Caco-2 (cell line): ENCODE data around the gene ZSCAN23. TPM values are rescaled to one million over a fixed set of nuclear protein-coding genes. Genes with fewer than 3 reads are reported as not detected.

ENCODE experiments used
- BruUV-seq: library from RNA; stranded (reverse); fragments of 400-500 nt; replicated peaks from 2 replicates; lab custom pipeline; 2021; lab: Mats Ljungman, UMichigan
- CTCF ChIA-PET: fragments of 300-600 bp; sonication (Branson Sonifier 250); formaldehyde crosslinking; loops from one replicate; lab custom pipeline; 2022; ENCODE audit warnings: antibody characterized with exemption; lab: Charles Lee
- POLR2A ChIA-PET: fragments of 300-600 bp; sonication (Branson Sonifier 250); formaldehyde crosslinking; loops from one replicate; lab custom pipeline; 2022; ENCODE audit warnings: antibody characterized with exemption; lab: Charles Lee
- DNase-seq, 2 experiments: peaks; one replicate each; pipeline versions ENCODE4 v3.0.0 to v3.0.0-alpha.2; 2020 to 2022
- H3K27me3 ChIP-seq: replicated peaks from 2 replicates; pipeline ENCODE4 v1.6.0; 2011; ENCODE audit warnings: low read length; ENCODE audit not compliant: control insufficient read depth, insufficient read depth
- H3K36me3 ChIP-seq: 2 replicates; pipeline ENCODE4 v1.5.1; 2011; ENCODE audit warnings: low read length; ENCODE audit not compliant: control insufficient read depth, insufficient read depth
- H3K4me1 ChIP-seq: fragments of 250-450 bp; sonication (Bioruptor Pico); 2 replicates; pipeline ENCODE4 v1.5.1; 2020; ENCODE audit warnings: mild to moderate bottlenecking
- H3K4me3 ChIP-seq: 2 replicates; pipeline ENCODE4 v1.5.1; 2011; ENCODE audit warnings: low read depth, mild to moderate bottlenecking, control low read depth, low read length
- H3K9me3 ChIP-seq: fragments of 250-450 bp; sonication (Bioruptor Pico); 2 replicates; pipeline ENCODE4 v1.5.1; 2020; ENCODE audit warnings: mild to moderate bottlenecking, moderate library complexity
- H3K27ac Mint-ChIP-seq: one replicate; pipeline ENCODE4 v1.8.0; 2022; ENCODE audit warnings: mixed read lengths; ENCODE audit not compliant: unreplicated experiment
- H3K27me3 Mint-ChIP-seq: one replicate; pipeline ENCODE4 v1.8.0; 2022; ENCODE audit warnings: mixed read lengths; ENCODE audit not compliant: insufficient read depth, unreplicated experiment
- H3K36me3 Mint-ChIP-seq: one replicate; pipeline ENCODE4 v1.8.0; 2022; ENCODE audit warnings: mild to moderate bottlenecking, mixed read lengths; ENCODE audit not compliant: insufficient read depth, unreplicated experiment
- H3K4me1 Mint-ChIP-seq: one replicate; pipeline ENCODE4 v1.8.0; 2022; ENCODE audit warnings: low read depth, mixed read lengths; ENCODE audit not compliant: unreplicated experiment
- H3K4me3 Mint-ChIP-seq: one replicate; pipeline ENCODE4 v1.8.0; 2022; ENCODE audit warnings: mild to moderate bottlenecking, moderate library complexity, mixed read lengths; ENCODE audit not compliant: unreplicated experiment
- H3K9me3 Mint-ChIP-seq: one replicate; pipeline ENCODE4 v1.8.0; 2022; ENCODE audit warnings: mixed read lengths; ENCODE audit not compliant: unreplicated experiment
- intact Hi-C: fragments of 100-400 bp; cut with micrococcal nuclease; formaldehyde crosslinking; loops from one replicate; pipeline ENCODE4 v1.10.0; 2022; ENCODE audit not compliant: unreplicated experiment
- total RNA-seq: library from RNA; stranded (reverse); gene quantifications from 2 replicates; pipeline ENCODE4 v1.2.3, GENCODE V29; 2022
- TF ChIP-seq, protein P1 (sequence below), 2 experiments: fragments of 200-600 bp in 1 of 2; IDR thresholded peaks; 1 replicate in 1 of 2; 2 replicates in 1 of 2; pipeline versions ENCODE4 v1.5.1 to v1.8.0; 2011 to 2022; ENCODE audit warnings: antibody characterized with exemption in 1 of 2, control low read depth in 1 of 2, inconsistent platforms in 1 of 2, low read depth in 1 of 2, low read length in 1 of 2, mild to moderate bottlenecking in 1 of 2, moderate library complexity in 1 of 2; ENCODE audit not compliant: insufficient read depth in 1 of 2, severe bottlenecking in 1 of 2, unreplicated experiment in 1 of 2

The ZSCAN23 gene
- total RNA-seq, 1 experiment from 2014 or later: not detected

DNA sequence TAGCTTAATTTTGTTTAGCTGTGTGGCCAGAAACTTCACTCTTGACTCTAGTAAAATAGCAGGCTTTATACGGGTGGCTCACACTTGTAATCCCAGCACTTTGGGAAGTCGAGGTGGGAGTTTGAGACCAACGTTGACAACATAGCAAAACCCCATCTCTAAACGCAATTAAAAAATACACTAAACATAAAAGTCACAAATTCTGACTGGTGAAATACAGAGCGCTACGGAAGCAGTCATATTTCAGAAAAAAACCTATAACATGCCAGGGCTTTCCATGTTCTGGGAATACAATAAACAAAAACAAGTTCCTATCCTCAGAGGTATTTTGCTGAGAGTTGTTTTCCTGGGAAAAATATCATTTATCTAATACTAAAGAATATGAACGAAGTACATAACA, 24.8 kb upstream of the ZSCAN23 start:
- Histone ChIP-seq H3K4me3 (no peak overlapping the region), H3K9me3 (no peaks in the 10 kb centered on the region; the same call in 1 of the 2 replicates), H3K4me1 (no peaks in the 10 kb centered on the region), H3K36me3 (no peaks in the 10 kb centered on the region), H3K27me3 (no peaks in the 10 kb centered on the region)
- intact Hi-C loops: no loop called here
- Mint-ChIP-seq H3K4me1 (no peaks in the 10 kb centered on the region), H3K36me3 (no peaks in the 10 kb centered on the region), H3K27me3 (peaks cover 5% of the 10 kb centered on the region), H3K9me3 (peaks cover 9% of the 10 kb centered on the region), H3K27ac (no peak overlapping the region), H3K4me3 (no peak overlapping the region)
- CTCF ChIA-PET: no interaction called here
- POLR2A ChIA-PET: no interaction called here
- BruUV-seq: no TSS peak
- TF ChIP-seq, protein P1, sequence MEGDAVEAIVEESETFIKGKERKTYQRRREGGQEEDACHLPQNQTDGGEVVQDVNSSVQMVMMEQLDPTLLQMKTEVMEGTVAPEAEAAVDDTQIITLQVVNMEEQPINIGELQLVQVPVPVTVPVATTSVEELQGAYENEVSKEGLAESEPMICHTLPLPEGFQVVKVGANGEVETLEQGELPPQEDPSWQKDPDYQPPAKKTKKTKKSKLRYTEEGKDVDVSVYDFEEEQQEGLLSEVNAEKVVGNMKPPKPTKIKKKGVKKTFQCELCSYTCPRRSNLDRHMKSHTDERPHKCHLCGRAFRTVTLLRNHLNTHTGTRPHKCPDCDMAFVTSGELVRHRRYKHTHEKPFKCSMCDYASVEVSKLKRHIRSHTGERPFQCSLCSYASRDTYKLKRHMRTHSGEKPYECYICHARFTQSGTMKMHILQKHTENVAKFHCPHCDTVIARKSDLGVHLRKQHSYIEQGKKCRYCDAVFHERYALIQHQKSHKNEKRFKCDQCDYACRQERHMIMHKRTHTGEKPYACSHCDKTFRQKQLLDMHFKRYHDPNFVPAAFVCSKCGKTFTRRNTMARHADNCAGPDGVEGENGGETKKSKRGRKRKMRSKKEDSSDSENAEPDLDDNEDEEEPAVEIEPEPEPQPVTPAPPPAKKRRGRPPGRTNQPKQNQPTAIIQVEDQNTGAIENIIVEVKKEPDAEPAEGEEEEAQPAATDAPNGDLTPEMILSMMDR (IDR thresholded peaks at IDR 0.05; ENCODE audit: insufficient read depth in 1 of 2, low read depth in 1 of 2, low read length in 1 of 2, severe bottlenecking in 1 of 2, unreplicated experiment in 1 of 2): no peak
- DNase-seq: no peak

DNA sequence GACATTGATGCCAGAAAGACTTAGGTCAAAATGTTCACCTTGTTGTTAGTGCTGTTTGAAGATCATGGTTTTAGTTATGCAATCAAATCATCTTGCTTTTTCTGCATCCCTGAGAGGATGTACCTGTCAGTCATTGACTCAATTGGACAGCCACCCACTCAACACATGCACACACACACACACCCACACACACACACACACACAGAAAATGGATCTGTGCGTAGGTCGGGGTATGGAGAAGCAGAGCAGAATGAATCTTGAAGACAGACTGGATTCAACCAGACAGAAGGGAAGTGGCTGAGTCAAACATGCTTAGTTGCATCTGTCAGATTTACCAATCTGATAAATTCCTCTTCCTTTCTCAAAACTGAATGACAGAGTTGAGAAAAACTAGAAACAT, 19.1 kb upstream of the ZSCAN23 start:
- H3K9me3 ChIP-seq: no peaks in the 10 kb centered on the region
- ChIA-PET POLR2A (no interaction called here), CTCF (no interaction called here)
- Mint-ChIP-seq H3K9me3 (no peaks in the 10 kb centered on the region), H3K27ac (no peak overlapping the region), H3K36me3 (no peaks in the 10 kb centered on the region), H3K27me3 (peaks cover 13% of the 10 kb centered on the region), H3K4me1 (peaks cover 6% of the 10 kb centered on the region), H3K4me3 (no peak overlapping the region)
- no peaks in the 10 kb centered on the region for H3K27me3 ChIP-seq
- H3K4me1 ChIP-seq: no peaks in the 10 kb centered on the region
- no peak overlapping the region for H3K4me3 ChIP-seq
- DNase-seq: no peak
- no peaks in the 10 kb centered on the region for H3K36me3 ChIP-seq
- intact Hi-C loops: no loop called here
- TF ChIP-seq, protein P1 (IDR thresholded peaks at IDR 0.05; ENCODE audit: insufficient read depth in 1 of 2, low read depth in 1 of 2, low read length in 1 of 2, severe bottlenecking in 1 of 2, unreplicated experiment in 1 of 2): no peak
- BruUV-seq: no TSS peak

DNA sequence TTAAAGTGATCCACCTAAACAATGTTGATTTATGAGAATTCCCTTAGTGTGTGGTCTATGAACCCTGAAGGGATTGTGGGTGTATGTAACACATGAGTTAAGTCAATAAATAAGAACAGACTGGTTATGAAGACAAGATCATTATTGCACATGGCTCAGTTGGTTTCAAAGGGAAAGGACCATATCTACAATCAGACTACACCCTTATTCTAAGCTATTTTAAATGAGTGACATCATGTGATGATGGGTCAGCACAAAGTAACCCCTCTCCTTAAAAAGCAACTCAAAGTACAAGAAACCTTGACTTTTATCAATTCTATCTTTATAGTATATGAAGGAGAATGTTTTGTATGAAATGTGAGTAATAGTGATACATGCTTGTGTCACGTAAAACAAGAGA, 15.3 kb upstream of the ZSCAN23 start:
- H3K9me3 Mint-ChIP-seq: no peaks in the 10 kb centered on the region
- no peaks in the 10 kb centered on the region for H3K36me3 Mint-ChIP-seq
- H3K27ac Mint-ChIP-seq: no peak overlapping the region
- Histone ChIP-seq H3K4me3 (no peak overlapping the region), H3K9me3 (no peaks in the 10 kb centered on the region), H3K36me3 (no peaks in the 10 kb centered on the region), H3K27me3 (no peaks in the 10 kb centered on the region), H3K4me1 (no peaks in the 10 kb centered on the region)
- peaks cover 7% of the 10 kb centered on the region for H3K4me1 Mint-ChIP-seq
- DNase-seq: no peak
- TF ChIP-seq, protein P1 (IDR thresholded peaks at IDR 0.05; ENCODE audit: insufficient read depth in 1 of 2, low read depth in 1 of 2, low read length in 1 of 2, severe bottlenecking in 1 of 2, unreplicated experiment in 1 of 2): no peak
- no TSS peak for BruUV-seq
- POLR2A ChIA-PET: no interaction called here
- no peak overlapping the region for H3K4me3 Mint-ChIP-seq
- H3K27me3 Mint-ChIP-seq: peaks cover 17% of the 10 kb centered on the region
- intact Hi-C loops: no loop called here
- CTCF ChIA-PET: no interaction called here
